Right forelimb (tissue), 1 donor: ENCODE results near the gene UNC93B1.
A peak's percentile ranks its signal among the peaks of the same experiment; 100 is the strongest.
"Not testable (repeated sequence)": the region's sequence is repeated elsewhere in the genome, so short reads cannot be mapped to it uniquely, and the experiment has no call there.

Experiments
- DNase-seq: peaks from one replicate; pipeline ENCODE4 v3.0.0-alpha.2; 2018

UNC93B1 gene

GRCh38 chr11:68007498-68008380 lies 3.8 kb upstream of the UNC93B1 start:
- no peak for DNase-seq

- DNase-seq: no peak
Measured at GRCh38 chr11:68006606-68007166, 2.8 kb upstream of the UNC93B1 start.

DNA sequence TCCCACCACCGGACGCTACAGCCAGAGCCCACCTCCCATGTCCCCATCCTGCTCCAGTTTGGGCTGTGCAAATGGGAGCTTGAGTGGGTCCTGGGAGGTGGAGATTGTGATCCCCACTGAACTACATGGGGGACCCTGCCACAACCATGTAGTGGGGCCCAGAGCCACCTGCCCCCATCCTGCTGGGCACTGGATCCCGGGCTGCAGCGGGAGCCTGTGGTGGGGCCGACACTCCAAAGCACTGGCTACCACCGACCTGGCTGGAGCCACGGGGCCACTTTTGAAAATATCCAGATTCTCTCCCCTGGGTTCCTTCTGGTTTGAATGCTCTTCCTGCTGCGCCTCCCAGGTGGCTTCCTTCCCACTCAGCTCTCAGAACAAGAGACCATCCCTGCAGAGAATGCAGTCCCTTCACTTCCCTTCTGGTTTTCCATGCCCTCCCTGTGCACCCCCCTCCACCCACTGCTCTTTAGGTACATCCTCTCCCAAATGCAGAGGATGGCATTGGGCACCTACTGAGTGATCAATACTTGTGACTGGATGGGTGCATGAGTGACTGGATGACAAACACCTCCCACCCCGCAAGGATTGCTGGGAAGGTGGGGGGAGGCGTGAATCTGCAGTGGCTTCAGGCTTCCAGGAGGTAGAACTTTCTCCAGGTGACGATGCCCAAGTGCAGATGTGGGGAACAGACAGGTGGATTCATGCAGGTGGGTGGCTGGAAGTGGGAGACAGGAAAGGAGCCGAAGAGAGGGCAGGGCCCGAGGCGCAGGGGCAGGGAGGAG lies 846 bp upstream of the UNC93B1 start:
- no peak for DNase-seq

- DNase-seq: no peak
Measured at GRCh38 chr11:68002938-68003845, 705 bp downstream of the UNC93B1 start.

- no peak for DNase-seq
Measured at GRCh38 chr11:68002575-68002937, 1.3 kb downstream of the UNC93B1 start.

- DNase-seq: no peak
Measured at GRCh38 chr11:67999704-68000103, 4.2 kb downstream of the UNC93B1 start.

DNA sequence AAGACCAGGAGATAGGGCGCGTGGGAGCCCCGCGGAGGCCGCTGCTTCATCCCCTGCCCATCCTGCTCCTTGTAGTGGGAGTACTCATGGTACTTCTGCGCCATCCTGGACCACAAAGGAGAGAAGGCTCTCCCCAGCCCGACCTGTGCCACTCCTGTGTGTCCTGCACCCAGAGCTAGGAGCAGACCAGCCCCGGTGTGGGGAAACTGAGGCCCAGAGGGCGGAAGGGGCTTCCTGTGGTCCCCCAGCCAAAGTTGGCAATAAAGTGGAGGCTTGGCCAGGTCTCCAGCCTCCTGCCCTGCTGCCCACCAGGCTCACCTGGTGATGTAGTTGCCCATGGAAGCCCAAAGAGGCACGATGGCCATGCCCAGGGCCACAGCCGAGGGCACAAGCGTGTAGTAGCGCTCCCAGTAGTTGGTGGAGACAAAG lies 4.7 kb downstream of the UNC93B1 start:
- no peak for DNase-seq

GRCh38 chr11:67998150-67999045 lies 5.5 kb downstream of the UNC93B1 start:
- no peak for DNase-seq

DNA sequence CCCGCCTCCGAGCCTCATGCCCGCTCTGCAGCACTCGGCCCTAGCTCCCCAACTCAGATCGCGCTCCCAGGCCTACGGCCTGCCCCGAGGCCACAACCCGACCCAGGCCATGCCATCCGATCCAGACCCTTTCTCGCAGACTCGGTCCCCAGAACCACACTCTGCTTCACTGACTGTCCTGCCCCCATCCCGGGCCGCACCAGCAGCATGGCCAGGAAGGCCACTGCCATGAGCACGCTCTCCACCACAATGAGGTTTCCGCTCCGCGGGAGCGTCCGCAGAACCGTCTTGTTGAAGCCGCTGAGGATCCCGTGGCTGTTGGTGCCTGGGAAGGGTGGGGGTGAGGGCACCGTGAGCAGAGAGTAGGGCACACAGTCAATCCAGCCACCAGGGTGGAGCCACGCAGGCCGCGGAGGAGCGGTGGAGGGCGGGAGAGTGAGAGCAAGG lies 6.4 kb downstream of the UNC93B1 start:
- DNase-seq: no peak

DNA sequence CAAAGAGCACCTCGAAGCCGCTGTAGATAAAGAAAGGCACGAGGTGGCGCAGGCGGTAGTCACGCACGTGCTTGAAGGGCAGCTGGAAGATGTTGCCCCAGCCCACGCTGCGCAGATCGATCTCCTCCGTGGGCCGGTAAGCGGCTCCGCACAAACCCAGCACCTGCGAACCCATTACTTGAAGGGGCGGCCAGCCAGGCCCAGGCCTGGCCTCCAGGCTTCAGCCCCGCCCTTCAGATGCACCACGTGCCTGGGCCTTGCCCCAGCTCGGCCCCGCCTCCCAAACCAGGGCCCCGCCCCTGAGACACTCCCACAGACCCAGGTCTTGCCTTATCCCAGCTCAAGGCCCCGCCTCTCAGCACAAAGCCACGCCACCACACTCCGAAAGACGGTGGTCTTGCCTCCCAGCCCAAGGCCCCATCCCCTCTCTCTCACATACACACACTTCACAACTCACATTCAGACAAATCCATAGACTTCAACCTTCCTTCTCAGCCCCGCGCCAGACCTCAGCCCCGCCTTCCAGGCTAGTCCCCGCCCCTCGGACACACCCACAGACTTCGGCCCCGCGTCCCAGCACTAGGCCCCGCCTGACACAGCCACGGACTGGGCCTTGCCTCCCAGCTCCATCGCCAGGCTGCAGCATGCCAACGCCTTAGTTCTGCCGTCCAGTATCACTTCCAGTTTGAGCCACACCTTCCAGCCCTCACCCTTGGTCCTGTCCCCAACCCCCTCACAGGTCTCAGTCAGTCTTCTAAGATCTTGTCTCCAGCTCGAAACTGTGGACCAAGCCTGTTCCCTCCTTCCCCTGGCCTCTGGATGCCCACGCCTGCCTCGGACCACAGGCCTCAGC lies 7.0 kb downstream of the UNC93B1 start:
- DNase-seq: peak; percentile 70

DNA sequence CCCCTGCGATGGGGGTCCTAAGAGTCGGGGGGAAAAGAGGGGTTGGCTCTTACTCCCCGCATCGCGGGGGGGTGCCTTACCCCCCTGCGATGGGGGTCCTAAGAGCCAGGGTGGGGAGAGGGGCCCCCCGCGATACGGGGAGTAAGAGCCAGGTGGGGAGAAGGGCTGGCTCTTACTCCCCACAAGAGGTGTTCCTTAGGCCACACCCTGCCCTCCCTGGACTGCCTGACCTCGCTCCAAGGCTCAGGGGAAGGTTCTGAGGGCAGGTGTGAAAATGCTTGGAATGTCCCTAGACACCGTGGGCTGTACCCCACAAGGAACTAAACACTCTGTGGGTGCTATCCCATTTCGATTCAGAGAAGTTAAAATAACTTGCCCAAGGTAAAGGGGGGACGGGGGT lies 7.8 kb downstream of the UNC93B1 start:
- DNase-seq: no peak

DNA sequence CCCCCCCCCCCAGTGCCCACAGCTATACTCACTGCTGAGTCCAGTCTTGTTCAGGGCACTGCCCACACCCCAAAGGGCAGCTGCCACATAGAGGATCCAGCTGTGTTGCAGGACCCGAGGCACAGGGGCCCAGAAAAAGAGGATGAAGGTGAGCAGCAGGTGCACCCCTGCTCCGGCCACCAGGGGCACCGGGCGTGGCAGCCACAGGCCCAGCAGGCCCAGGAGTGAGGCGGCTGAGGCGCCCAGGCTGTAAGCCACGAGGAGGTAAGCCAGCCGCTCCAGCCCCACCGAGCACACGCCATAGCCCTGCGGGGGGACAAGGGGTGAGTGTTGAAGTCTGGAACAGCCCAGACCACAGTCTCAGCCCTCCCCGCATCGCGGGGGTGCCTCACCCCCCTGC lies 8.3 kb downstream of the UNC93B1 start:
- not testable (repeated sequence) for DNase-seq

DNA sequence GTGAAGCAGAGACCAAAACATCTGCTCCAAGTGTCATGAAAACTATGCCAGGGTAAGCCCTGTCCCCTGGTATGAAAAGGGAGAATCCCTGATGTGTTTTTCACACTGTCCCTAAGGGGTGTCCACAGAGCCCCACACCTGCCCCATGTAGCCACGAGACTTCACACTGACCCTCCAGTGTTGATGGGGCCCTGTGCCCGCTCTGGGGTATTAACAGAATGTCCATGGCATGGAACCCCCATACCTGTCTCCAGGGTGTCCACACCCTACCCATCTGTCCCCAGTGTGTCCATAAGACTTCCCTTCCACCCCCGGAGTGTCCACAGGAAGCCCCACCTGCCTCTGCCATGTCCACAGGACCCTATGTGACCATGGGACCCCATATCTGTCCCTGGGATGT lies 8.8 kb downstream of the UNC93B1 start:
- DNase-seq: not testable (repeated sequence)

DNA sequence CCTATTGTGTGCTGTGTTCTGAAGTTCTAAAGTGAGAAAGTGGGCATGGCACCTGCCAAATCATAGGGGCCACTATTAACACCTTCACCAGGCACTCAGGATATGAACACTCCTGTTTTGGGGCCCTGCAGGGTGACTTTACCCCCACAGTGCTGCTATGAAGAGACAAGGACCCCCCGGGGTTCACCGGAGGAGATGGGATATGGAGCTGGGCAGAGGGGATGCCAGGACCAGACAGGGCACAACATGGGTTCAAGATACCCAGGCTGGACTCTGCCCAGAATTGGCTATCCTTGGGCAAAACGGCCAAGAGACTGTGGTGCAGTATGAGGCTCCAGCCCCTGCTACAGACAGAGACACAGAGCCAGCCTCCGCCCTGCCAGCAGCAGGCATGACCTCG lies 9.5 kb downstream of the UNC93B1 start:
- not testable (repeated sequence) for DNase-seq

DNA sequence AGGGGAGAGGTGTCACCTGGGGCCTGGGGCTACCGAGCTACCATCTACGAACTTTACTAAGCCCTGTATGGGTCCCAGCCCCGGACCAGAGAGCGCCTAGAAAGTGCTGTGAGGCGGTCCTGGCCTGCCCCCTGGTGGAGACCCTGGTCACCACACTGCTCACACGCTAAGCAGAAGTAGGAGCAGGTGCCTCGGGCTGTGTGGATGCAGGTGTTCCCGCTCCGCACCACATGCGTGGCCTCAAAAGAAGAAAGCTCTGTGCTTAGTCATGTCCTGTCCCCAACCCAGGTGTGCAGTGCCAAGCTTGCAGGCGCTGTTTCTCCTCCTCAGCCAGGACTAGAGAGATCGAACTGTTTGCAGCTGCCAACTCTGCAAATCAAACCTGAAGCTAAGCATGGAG lies 10.1 kb downstream of the UNC93B1 start:
- not testable (repeated sequence) for DNase-seq

DNA sequence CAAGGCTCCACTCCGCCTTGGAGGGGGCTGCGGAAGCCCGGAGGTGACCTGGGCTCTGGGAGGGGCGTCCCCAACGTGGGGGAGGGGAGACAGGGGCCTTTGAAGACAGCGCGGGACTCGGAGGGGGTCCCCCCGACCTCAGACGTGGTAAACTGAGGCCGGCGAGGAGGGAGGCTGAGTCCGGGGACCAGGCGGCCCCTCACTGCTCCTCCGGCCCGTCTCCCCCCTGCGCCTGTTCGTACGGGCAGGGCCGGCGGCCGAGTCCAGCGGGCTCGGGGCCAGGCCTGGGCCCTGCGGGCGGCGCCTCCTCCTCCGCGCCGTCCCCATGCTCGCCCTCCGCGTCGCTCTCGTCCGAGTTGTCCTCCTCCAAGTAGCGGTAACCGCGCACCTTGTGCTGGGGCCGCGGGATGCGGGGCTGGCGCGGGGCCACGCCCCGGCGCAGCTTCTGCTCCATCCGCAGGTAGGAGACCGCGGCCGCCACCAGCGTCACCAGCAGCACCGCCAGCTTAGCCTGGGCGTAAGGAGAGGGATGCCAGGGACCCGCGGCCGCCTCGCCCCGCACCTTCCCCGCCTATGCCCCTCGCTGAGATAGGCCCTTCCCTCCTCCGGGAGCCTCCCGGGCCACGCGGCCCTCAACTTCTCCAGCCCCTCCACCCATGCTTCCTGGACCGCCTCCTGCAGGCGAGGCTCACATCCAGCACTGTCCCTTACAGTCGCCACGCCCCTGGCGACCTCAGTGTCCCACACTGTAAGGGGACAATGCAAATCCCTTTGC lies 12.4 kb downstream of the UNC93B1 start:
- not testable (repeated sequence) for DNase-seq

GRCh38 chr11:67990546-67991346 lies 13.2 kb downstream of the UNC93B1 start:
- not testable (repeated sequence) for DNase-seq

- not testable (repeated sequence) for DNase-seq
Measured at GRCh38 chr11:67985302-67985701, 18.6 kb downstream of the UNC93B1 start.

DNA sequence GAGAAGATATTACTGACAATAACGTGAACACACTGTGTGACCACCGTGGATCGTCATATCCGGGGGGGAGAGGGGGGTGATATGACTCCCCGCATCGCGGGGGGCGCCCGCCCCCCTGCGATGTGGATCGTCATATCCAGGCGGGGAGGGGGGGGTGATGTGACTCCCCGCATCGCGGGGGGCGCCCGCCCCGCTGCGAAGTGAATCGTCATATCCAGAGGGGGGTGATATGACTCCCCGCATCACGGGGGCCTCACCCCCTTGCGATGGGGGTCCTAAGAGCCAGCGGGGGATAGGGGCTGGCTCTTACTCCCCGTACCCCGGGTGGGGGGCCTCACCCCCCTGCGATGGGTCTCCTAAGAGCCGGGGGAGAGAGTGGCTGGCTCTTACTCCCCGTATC lies 19.9 kb downstream of the UNC93B1 start:
- no peak for DNase-seq
